Measurements from ENCODE around the gene EXD2. TPM values are rescaled to one million over a fixed set of nuclear protein-coding genes. Genes with fewer than 3 reads are reported as not detected.

Gene EXD2
- total and polyA plus RNA-seq, 2 of the 13 experiments (the other 11 are each of a cell fraction or from before 2014, with no cell fraction given): 9.5 to 15.1 TPM

DNA sequence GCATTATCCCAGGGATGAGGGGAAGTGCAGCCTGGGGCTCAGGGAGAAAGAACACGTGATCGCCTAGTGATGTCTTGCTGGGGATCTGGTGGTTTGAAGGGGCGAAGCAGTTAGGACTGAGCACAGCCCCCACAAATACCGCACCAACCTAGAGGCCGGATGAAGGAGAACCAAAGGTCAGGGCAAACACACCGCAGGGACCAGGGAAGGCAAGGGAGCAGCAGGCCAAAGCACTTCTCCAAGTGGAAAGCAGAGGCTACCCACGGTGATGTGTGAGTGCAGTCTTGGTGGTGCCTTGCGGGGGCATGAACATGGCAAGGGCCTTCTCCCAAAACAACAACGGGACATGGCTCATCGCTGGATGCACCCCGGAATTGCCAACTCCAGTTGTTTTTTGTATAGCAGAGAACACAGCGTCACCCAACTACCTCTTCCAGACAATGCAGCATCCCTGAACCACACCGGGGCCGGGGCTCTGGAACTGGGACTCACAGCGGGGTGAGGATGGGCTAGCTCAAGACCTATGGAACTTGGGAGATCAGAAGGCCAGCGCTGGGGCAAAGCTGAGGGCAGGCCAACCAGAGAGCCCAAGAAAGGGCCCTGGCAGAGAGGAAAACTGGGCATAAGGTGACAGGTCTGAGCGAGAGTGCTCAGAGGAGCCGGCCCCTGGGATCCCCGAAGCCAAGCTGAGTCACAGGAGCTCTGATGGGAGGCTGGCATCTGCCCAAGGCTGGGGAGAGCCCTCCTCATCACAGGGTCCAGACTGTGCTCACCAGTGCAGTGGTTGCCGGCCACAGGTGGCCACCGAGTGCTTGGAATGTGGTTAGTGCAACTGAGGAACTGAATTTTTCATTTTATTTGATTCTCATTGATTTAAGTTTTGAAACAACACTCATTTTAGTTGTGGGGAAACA, 79.8 kb downstream of the EXD2 start:
- H4K20me1 ChIP-seq (ENCODE audit: insufficient read depth, low read length): no peaks in the 10 kb centered on the region
- in situ Hi-C loops (cut with HindIII; ENCODE audit: extremely low pct_ligation_motif_present, low pct_unique_long_range_greater_than_20kb) (no loop called here), intact Hi-C loops (cut with micrococcal nuclease; ENCODE audit: unreplicated experiment) (no loop called here)
- H3K4me1 ChIP-seq (ENCODE audit: insufficient read depth, low read length): peaks cover 15% of the 10 kb centered on the region
- no peaks in the 10 kb centered on the region for H3K9me3 ChIP-seq (ENCODE audit: low read length)
- 23% methylated on average over 10 of the region's 21 CpGs for WGBS (ENCODE audit: low lambda C conversion rate)
- H3K4me2 ChIP-seq (ENCODE audit: low read depth, low read length): no peak overlapping the region
- H3K27me3 ChIP-seq (ENCODE audit: control insufficient read depth in 1 of 2, insufficient read depth in 2 of 2, low read length in 2 of 2): peaks cover 1 to 9% of the 10 kb centered on the region in 2 experiments; a peak in 2 of 5 replicates
- no TSS peak for BruUV-seq (replicated peaks)
- no peaks in the 10 kb centered on the region for H3K36me3 ChIP-seq (replicated peaks in 1 of 2; ENCODE audit: control insufficient read depth in 1 of 2, insufficient read depth in 2 of 2, low read length in 2 of 2)
- no peak overlapping the region for H3K27ac ChIP-seq (ENCODE audit: extremely low read length, insufficient read depth, low read length)
- no peaks in the 10 kb centered on the region for H3K79me2 ChIP-seq (ENCODE audit: insufficient read depth, low read length)
- peak; percentile 67 for ATAC-seq
- H3K9ac ChIP-seq (ENCODE audit: insufficient read depth, low read depth, low read length): no peak overlapping the region
- H2AFZ ChIP-seq (ENCODE audit: low read length): no peak overlapping the region
- ChIA-PET POLR2A (no interaction called here), CTCF (ENCODE audit: low intra/inter-chr PET ratio, low total read pairs) (no interaction called here)
- no peak for TF ChIP-seq ZNF44 (CRISPR knock-in tag; IDR thresholded peaks at IDR 0.05)
- TF ChIP-seq, protein P1, sequence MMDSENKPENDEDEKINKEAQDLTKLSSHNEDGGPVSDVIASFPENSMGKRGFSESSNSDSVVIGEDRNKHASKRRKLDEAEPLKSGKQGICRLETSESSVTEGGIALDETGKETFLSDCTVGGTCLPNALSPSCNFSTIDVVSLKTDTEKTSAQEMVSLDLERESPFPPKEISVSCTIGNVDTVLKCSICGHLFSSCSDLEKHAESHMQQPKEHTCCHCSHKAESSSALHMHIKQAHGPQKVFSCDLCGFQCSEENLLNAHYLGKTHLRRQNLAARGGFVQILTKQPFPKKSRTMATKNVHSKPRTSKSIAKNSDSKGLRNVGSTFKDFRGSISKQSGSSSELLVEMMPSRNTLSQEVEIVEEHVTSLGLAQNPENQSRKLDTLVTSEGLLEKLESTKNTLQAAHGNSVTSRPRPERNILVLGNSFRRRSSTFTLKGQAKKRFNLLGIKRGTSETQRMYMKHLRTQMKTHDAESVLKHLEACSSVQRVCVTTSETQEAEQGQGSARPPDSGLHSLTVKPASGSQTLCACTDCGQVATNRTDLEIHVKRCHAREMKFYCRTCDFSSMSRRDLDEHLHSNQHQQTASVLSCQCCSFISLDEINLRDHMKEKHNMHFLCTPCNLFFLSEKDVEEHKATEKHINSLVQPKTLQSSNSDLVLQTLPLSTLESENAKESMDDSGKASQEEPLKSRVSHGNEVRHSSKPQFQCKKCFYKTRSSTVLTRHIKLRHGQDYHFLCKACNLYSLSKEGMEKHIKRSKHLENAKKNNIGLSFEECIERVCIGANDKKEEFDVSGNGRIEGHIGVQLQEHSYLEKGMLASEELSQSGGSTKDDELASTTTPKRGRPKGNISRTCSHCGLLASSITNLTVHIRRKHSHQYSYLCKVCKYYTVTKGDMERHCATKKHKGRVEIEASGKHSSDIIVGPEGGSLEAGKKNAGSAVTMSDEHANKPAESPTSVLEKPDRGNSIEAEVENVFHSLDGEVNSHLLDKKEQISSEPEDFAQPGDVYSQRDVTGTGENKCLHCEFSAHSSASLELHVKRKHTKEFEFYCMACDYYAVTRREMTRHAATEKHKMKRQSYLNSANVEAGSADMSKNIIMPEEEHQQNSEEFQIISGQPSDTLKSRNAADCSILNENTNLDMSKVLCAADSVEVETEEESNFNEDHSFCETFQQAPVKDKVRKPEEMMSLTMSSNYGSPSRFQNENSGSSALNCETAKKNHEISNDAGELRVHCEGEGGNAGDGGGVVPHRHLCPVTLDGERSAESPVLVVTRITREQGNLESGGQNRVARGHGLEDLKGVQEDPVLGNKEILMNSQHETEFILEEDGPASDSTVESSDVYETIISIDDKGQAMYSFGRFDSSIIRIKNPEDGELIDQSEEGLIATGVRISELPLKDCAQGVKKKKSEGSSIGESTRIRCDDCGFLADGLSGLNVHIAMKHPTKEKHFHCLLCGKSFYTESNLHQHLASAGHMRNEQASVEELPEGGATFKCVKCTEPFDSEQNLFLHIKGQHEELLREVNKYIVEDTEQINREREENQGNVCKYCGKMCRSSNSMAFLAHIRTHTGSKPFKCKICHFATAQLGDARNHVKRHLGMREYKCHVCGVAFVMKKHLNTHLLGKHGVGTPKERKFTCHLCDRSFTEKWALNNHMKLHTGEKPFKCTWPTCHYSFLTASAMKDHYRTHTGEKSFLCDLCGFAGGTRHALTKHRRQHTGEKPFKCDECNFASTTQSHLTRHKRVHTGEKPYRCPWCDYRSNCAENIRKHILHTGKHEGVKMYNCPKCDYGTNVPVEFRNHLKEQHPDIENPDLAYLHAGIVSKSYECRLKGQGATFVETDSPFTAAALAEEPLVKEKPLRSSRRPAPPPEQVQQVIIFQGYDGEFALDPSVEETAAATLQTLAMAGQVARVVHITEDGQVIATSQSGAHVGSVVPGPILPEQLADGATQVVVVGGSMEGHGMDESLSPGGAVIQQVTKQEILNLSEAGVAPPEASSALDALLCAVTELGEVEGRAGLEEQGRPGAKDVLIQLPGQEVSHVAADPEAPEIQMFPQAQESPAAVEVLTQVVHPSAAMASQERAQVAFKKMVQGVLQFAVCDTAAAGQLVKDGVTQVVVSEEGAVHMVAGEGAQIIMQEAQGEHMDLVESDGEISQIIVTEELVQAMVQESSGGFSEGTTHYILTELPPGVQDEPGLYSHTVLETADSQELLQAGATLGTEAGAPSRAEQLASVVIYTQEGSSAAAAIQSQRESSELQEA (CRISPR knock-in tag; IDR thresholded peaks at IDR 0.05; ENCODE audit: not compliant biosample characterization): no peak
- no peak for TF ChIP-seq ZEB1 (IDR thresholded peaks at IDR 0.05; ENCODE audit: insufficient replicate concordance, low read depth)
- TF ChIP-seq EED (CRISPR knock-in tag; IDR thresholded peaks at IDR 0.05): 0 out of 2 replicates have a peak, but pooled peaks have one; percentile 26
- H3K4me3 ChIP-seq (replicated peaks in 1 of 3; ENCODE audit: insufficient read depth in 1 of 3, low read depth in 2 of 3, low read length in 3 of 3): no peak overlapping the region
- no peak for DNase-seq (ENCODE audit: low spot score)
- no peak for FAIRE-seq

Data from HepG2 (cell line).